Smooth muscle cell (in vitro differentiated cells): Measurements from ENCODE around the gene GABRB1. TPM values are rescaled to one million over a fixed set of nuclear protein-coding genes. Genes with fewer than 3 reads are reported as not detected.

ENCODE experiments used
- DNase-seq: peaks from one replicate; lab custom pipeline; 2025; ENCODE audit not compliant: unreplicated experiment; lab: John Stamatoyannopoulos, UW
- H2AFZ ChIP-seq: fragments of 200-600 bp; sonication (generic); 2 replicates; pipeline ENCODE4 v1.6.0; 2016; ENCODE audit warnings: antibody characterized with exemption, low read depth, mild to moderate bottlenecking
- H3F3A ChIP-seq: fragments of 200-600 bp; sonication (generic); 2 replicates; pipeline ENCODE4 v1.6.0; 2017; ENCODE audit warnings: antibody characterized with exemption, low read depth
- H3K27ac ChIP-seq: fragments of 200-600 bp; sonication (generic); 2 replicates; pipeline ENCODE4 v1.5.1; 2016; ENCODE audit warnings: low read depth, mild to moderate bottlenecking
- H3K27me3 ChIP-seq: fragments of 200-600 bp; sonication (generic); 2 replicates; pipeline ENCODE4 v1.6.1; 2016; ENCODE audit warnings: low read depth, mild to moderate bottlenecking
- H3K36me3 ChIP-seq: fragments of 200-600 bp; sonication (generic); 2 replicates; pipeline ENCODE4 v1.5.1; 2016; ENCODE audit warnings: low read depth
- H3K4me1 ChIP-seq: fragments of 200-600 bp; sonication (generic); 2 replicates; pipeline ENCODE4 v1.5.1; 2016; ENCODE audit warnings: low read depth
- H3K4me2 ChIP-seq: fragments of 200-600 bp; sonication (generic); 2 replicates; pipeline ENCODE4 v1.6.0; 2016; ENCODE audit warnings: mild to moderate bottlenecking
- H3K4me3 ChIP-seq: fragments of 200-600 bp; sonication (generic); 2 replicates; pipeline ENCODE4 v1.5.1; 2016; ENCODE audit warnings: mild to moderate bottlenecking
- H3K79me2 ChIP-seq: fragments of 200-600 bp; sonication (generic); 2 replicates; pipeline ENCODE4 v1.6.0; 2016; ENCODE audit warnings: low read depth, mild to moderate bottlenecking
- H3K9ac ChIP-seq: fragments of 200-600 bp; sonication (generic); 2 replicates; pipeline ENCODE4 v1.6.0; 2016; ENCODE audit warnings: low read depth
- H3K9me3 ChIP-seq: fragments of 200-600 bp; sonication (generic); replicated peaks from 2 replicates; pipeline ENCODE4 v1.5.1; 2016; ENCODE audit warnings: low read depth
- H4K20me1 ChIP-seq: fragments of 200-600 bp; sonication (generic); 2 replicates; pipeline ENCODE4 v1.6.0; 2016; ENCODE audit warnings: low read depth
- CTCF ChIP-seq: fragments of 200-600 bp; sonication (generic); IDR thresholded peaks from 2 replicates; pipeline ENCODE4 v1.5.1; 2017; ENCODE audit warnings: borderline replicate concordance, mild to moderate bottlenecking, antibody characterized with exemption; ENCODE audit not compliant: insufficient read depth, poor library complexity, severe bottlenecking
- WGBS: methylation state at CpG from one replicate; pipeline ENCODE4 v1.1.7; 2016; ENCODE audit warnings: low lambda C conversion rate; 5-methylcytosine and 5-hydroxymethylcytosine counted together
- polyA plus RNA-seq: library from polyadenylated mRNA; unstranded; fragments of >200 nt; fragmentation: Nextera tagmentation; extraction: Ambion mirVana; gene quantifications from 2 replicates; pipeline ENCODE4 v1.2.1, GENCODE V29; 2016
- total RNA-seq: library from RNA; depleted of rRNA; stranded (reverse); fragments of >200 nt; gene quantifications from 2 replicates; pipeline ENCODE4 v1.2.3, GENCODE V29; 2014

Gene GABRB1
- total and polyA plus RNA-seq, 2 experiments from 2014 or later = 0.22 TPM; not detected in 1

DNA sequence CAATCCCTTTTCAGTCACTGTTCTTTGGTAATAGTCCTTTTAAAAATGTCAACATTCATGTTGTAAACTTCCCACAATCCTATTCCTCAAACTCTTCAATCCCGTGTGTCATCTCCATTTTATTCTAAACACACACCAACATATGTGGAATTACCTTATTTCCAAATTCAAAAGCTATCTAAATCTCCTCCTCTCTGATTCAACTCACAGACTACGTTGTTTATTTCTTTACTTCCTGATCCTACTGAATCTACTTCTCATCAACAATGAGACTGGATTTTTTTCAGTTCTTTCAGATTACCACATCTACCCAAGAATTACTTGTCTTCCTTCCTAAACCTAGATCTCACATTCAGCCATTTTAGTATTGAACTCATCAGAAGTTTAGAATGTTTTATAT, 188.2 kb downstream of the GABRB1 start:
- WGBS = 33% methylated on average over 2 of the region's 2 CpGs
- no peaks in the 10 kb centered on the region for H3K9me3 ChIP-seq
- peaks cover 8% of the 10 kb centered on the region for H3K4me1 ChIP-seq
- no peak overlapping the region for H3K4me3 ChIP-seq
- peak overlapping the region; percentile 73 for H2AFZ ChIP-seq
- no peak overlapping the region for H3K9ac ChIP-seq
- peaks cover 11% of the 10 kb centered on the region for H3F3A ChIP-seq
- no peak overlapping the region for H3K4me2 ChIP-seq
- DNase-seq = no peak
- no peaks in the 10 kb centered on the region for H3K36me3 ChIP-seq
- no peaks in the 10 kb centered on the region for H3K79me2 ChIP-seq
- H3K27me3 ChIP-seq = no peaks in the 10 kb centered on the region
- H3K27ac ChIP-seq = peak overlapping the region; percentile 84
- no peaks in the 10 kb centered on the region for H4K20me1 ChIP-seq
- TF ChIP-seq CTCF = no peak

GRCh38 chr4:47221721-47222120, 190.4 kb downstream of the GABRB1 start:
- Histone ChIP-seq H3K4me1 (peaks cover 8% of the 10 kb centered on the region), H3F3A (peaks cover 11% of the 10 kb centered on the region), H4K20me1 (no peaks in the 10 kb centered on the region), H3K27me3 (no peaks in the 10 kb centered on the region), H3K27ac (peak overlapping the region; percentile 84), H3K9ac (no peak overlapping the region), H2AFZ (peak overlapping the region; percentile 25), H3K9me3 (no peaks in the 10 kb centered on the region), H3K79me2 (no peaks in the 10 kb centered on the region), H3K36me3 (no peaks in the 10 kb centered on the region), H3K4me3 (no peak overlapping the region), H3K4me2 (peak overlapping the region; percentile 49)
- no peak for TF ChIP-seq CTCF
- WGBS = 28% methylated on average over 2 of the region's 2 CpGs
- DNase-seq = no peak

DNA sequence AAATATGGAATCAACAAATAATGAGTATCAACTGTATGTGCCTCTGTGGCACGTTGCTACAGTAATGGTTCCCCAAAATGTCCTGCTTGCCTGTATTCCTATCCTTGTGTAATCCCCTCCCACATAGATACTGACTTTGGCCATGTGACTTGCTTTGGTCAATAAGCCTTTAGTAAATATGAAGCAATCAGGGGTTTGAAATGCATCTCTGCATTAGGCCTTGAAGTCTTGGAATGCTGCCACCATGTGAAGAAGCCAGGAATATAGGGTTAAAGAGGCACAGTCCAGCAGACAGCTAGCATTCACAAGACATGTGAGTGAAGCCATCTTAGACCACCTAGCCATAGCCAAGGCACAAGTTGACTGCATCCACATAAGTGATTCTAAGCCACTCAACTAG, 190.9 kb downstream of the GABRB1 start:
- H3K4me1 ChIP-seq = peaks cover 8% of the 10 kb centered on the region
- H3K4me3 ChIP-seq = no peak overlapping the region
- H3K36me3 ChIP-seq = no peaks in the 10 kb centered on the region
- no peak for DNase-seq
- H3K4me2 ChIP-seq = peak overlapping the region; percentile 49
- TF ChIP-seq CTCF = no peak
- H3K79me2 ChIP-seq = no peaks in the 10 kb centered on the region
- H4K20me1 ChIP-seq = no peaks in the 10 kb centered on the region
- peak overlapping the region; percentile 84 for H3K27ac ChIP-seq
- H2AFZ ChIP-seq = peak overlapping the region; percentile 25
- 39% methylated on average over 1 of the region's 1 CpG for WGBS
- H3K27me3 ChIP-seq = no peaks in the 10 kb centered on the region
- H3F3A ChIP-seq = peaks cover 11% of the 10 kb centered on the region
- no peak overlapping the region for H3K9ac ChIP-seq
- no peaks in the 10 kb centered on the region for H3K9me3 ChIP-seq

GRCh38 chr4:47224361-47224760, 193.0 kb downstream of the GABRB1 start:
- Histone ChIP-seq H2AFZ (no peak overlapping the region), H3K4me1 (peaks cover 8% of the 10 kb centered on the region), H3K9me3 (no peaks in the 10 kb centered on the region), H3K36me3 (no peaks in the 10 kb centered on the region), H4K20me1 (no peaks in the 10 kb centered on the region), H3K4me2 (peak overlapping the region; percentile 4), H3K27ac (no peak overlapping the region), H3K27me3 (no peaks in the 10 kb centered on the region), H3K9ac (no peak overlapping the region), H3F3A (peaks cover 11% of the 10 kb centered on the region), H3K4me3 (no peak overlapping the region), H3K79me2 (no peaks in the 10 kb centered on the region)
- no peak for DNase-seq
- TF ChIP-seq CTCF = no peak
